HCEC 1CT (cell line): ENCODE results near the gene SLC52A3.
A peak's percentile ranks its signal among the peaks of the same experiment; 100 is the strongest.
"Not testable (repeated sequence)": the region's sequence is repeated elsewhere in the genome, so short reads cannot be mapped to it uniquely, and the experiment has no call there.

Experiments
- DNase-seq: peaks from one replicate; pipeline ENCODE4 v3.0.0-alpha.2; 2017

Gene SLC52A3

DNA sequence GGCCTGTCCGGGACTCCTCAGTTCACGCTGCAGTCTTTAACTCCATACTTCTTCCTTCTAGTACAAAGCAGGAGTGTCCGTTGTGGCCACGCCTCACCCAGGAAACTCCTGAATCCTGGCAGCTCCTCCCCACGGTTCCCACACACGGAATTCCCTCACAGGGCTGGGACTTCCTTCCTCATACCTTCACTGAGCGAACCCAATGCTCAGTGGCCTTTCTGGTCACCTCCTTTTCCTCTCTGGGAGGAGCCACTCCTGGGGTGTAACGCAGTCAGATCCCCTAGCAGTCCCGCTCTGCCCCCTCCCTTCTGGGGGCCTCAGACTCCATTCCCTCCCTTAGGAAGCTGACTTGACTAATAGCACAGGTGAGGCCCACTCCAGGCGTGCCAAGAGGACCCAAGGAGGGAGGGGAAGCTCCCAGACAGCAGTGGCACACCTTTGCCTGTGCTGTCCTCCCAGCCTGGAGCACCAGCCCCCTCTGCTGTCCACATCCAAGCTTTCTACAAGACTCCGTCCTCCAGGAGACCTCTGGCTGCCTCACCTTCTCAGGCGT, at the start of gene SLC52A3:
Gene SLC52A3, minus strand, starts transcription at position 75 of the 553 bp plus-strand sequence. CDS start 2,726 bp downstream, outside the sequence.
- no peak for DNase-seq

DNA sequence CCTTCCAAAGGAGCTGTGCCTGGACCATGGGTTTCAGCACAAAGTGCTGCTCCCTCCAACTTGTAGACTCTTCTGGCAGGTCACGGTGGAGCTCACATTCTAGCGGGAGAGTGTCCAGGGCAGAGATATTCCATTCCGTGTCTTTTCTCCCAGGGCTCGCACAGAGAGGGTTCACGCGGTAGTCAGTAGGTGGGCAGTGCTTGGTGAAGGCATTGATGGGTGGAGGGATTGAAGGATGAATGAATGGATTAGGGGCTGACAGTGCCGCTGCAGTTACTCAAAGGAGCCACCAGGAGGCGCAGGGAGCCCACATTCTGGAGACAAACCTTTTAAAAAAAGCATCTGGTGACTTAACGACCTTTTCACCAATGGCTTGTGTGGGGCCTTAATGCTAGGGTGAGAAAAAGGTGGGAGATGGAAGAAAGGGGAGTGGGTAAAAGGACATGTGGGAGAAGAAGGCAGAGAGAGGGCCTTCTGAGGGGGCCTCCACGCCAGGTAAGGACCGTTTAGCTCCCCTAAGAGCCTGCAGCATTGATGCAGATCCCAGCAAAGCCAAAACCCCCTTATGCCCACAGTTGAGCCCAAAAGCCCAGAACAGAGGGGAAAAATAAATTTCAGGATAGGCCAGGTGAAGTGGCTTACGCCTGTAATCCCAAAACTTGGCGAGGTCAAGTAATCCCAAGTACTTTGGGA, 47.8 kb upstream of the SLC52A3 start:
- peak; percentile 32 for DNase-seq

DNA sequence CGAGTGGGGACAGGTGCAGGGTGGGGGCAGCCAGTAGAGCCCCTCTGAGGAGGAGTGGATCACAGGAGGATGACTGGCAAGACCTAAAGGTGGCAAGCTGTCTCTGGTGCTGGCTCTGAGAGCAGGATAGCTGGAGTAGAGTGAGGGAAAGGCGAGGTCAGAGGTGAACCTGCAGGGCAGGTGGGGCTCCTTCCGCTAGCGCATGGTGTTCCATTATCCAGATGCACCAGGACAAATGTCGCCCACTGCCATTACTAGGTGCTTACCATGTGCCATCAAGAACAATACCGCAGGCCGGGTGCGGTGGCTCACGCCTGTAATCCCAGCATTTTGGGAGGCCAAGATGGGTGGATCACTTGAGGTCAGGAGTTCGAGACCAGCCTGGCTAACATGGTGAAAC, 46.9 kb upstream of the SLC52A3 start:
- DNase-seq: no peak

DNA sequence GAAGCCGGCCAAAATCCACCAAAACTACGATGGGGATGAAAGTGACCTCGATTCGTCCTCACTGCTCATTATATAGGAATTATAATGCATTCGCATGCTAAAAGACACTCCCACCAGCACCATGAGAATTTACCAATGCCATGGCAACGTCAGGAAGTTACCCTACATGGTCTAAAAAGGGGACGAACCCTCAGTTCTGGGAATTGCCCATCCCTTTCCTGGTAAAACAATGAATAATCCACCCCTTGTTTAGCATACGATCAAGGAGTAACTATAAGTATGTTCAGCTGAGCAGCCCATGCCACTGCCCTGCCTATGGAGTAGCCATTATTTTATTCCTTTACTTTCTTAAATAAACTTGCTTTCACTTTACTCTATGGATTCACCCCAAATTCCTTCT, 45.1 kb upstream of the SLC52A3 start:
- no peak for DNase-seq

DNA sequence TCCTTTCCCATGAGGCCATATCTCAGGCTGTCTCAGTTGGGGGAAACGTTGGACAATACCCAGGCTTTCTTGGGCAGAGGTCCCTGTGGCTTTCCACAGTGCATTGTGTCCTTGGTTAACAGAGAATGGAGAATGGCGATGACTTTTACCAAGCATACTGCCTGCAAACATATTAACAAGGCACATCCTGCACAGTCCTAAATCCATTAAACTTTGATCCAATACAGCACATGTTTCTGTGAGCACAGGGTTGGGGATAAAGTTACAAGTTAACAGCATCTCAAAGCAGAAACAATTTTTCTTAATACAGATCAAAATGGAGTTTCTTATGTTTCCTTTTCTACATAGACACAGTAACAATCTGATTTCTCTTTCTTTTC, 44.1 kb upstream of the SLC52A3 start:
- not testable (repeated sequence) for DNase-seq

DNA sequence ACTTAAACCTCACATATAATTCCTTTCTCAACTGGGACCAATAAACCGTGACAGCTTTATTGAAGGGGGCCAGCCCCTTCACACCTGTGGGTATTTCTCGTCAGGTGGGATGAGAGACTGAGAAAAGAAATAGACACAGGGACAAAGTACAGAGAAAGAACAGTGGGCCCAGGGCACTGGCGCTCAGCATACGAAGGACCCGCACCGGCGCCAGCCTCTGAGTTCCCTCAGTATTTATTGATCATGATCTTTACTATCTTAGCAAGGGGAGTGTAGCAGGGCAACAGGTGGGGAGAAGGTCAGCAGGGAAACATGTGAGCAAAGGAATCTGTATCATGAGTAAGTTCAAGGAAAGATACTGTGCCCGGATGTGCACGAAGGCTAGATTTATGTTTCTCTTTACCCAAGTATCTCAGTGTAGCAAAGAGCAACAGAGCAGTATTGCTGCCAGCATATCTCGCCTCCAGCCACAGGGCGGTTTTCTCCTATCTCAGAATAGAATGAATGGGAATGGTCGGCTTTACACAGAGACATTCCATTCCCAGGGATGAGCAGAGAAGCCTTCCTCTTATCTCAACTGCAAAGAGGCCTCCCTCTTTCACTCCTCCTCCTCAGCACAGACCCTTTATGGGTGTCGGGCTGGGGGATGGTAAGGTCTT, 43.6 kb upstream of the SLC52A3 start:
- not testable (repeated sequence) for DNase-seq

DNA sequence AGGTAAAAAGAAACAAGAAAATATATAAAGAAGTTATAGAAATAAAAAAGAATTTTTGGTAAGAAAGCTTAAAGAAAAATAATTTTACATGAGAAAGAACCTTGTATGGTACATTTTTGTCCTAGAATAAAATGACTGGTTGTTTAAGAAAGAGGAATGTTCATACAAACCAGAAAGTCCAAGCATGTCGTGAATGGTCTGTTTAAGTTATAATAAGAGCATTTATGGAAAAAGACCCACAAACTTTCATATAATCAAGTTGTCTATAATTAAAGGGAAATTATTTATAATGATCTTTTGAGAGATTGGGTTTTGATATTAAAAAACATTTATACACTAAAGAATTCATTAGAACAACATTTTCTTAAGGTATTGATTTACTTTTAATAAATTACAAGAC, 37.4 kb upstream of the SLC52A3 start:
- DNase-seq: no peak

DNA sequence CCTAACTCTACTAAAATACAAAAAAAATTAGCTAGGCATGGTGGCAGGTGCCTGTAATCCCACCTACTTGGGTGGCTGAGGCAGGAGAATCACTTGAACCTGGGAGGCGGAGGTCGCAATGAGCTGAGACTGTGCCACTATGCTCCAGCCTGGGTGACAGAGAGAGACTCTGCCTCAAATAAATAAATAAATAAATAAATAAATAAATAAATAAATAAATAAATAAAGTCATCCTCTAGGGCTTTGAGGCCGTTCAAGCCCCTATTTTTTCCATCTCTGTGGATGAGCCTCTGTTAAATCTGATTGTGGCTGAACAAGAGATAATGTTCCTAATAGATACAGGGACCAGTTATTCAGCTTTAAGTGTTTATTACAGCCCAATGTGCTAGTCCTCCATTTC, 33.4 kb upstream of the SLC52A3 start:
- DNase-seq: no peak

DNA sequence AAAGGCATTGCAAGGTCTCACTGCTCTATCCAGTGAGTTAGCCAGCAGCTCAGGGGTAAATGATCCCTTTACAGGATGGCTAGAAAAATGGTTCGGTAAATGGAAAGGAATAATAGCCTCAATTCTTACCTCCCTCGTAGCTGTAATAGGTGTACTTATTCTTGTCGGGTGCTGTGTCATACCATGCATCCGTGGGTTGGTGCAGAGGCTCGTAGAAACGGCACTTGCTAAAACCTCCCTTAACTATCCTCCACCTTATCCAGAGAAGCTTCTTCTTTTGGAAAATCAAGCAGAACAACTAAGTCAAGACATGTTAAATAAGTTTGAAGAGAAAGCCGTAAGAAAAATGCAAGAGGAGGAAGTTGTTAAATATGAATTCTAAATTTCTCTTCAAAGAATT, 31.7 kb upstream of the SLC52A3 start:
- not testable (repeated sequence) for DNase-seq

DNA sequence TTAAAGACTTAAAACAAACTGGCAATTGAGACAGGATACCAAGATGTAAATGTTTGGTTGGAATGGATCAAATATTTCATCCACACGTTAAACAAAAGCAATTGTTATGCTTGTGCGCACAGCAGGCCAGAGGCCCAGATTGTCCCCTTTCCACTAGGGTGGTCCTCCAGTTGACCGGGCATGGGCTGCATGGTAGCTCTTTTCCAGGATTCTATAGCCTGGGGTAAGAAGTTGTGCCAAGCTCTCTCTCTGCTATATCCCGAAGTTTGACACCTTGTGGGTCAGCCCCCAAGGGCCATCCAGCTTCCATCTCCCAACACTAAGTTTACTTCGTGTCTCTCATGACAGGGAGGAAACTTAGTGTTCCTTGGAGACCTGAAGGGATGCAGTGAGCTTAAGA, 30.4 kb upstream of the SLC52A3 start:
- DNase-seq: not testable (repeated sequence)

DNA sequence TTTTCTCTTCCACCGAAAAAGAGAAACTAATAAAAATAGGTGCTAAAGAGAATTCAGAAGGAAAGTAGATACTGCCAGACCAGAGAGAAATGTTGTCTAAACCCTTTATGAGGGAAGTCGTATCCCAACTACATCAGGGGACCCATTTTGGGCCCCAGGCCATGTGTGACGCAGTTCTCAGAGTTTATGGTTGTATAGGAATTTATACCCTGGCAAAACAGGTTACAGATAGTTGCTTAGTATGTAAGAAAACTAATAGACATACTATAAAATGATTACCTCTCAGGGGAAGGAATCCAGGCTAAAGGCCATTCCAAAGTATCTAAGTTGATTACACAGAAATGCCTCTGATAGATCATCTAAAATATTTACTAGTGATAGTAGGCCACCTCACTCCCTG, 28.6 kb upstream of the SLC52A3 start:
- DNase-seq: no peak

DNA sequence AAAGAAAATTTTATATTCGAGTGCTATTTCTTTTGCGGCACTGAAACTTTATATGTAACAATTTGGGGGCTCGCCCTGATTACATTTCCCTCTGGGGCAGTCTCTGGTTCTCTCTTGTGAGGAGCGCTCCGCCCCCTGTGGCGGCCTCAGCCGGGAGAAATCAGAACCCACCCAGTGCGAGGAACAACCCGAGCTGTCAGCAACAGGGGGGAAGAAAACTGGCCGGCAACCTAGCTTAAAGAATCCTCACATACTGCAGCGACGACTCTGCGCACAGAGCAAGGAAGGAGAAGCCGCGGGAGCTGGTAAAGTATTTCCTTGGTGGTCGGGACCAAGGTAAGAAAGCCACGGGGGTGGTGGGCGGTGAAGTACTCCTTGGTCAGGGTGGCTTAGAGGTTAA, 23.9 kb upstream of the SLC52A3 start:
- no peak for DNase-seq

DNA sequence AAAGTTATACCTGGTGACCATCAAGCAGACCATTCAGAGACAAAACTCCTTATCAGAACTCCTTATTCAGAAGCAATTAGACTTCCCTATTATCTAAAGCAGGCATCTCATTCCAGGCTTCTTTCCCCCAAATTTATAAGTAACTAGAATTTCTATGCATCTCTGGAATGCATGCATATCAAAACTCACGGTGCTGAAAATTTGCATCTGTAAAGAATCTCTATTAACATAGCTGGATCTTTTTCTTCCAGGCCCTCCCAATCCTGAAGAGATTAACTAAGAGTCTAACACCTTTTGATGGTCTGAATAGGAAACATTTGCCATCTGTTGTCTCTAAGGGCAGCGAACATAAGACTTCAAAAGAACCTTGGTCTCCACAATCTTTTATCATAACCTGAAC, 22.8 kb upstream of the SLC52A3 start:
- no peak for DNase-seq

DNA sequence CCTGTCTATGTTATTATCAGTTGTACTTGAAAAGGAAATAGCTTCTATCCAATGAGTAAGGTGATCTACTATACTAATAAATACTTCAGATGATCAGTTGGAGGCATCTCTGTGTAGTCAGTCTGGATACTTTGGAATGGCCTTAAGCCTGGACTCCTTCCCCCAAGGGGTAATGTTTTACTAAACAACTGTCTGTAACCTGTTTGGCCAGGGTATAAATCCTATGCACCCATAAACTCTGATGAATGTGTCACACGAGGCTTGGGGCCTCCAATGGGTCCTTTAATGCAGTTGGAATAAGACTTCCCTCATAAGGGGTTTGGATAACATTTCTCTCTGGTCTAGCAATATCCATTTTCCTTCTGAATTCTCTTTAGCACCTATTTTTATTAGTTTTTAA, 19.5 kb upstream of the SLC52A3 start:
- DNase-seq: no peak

DNA sequence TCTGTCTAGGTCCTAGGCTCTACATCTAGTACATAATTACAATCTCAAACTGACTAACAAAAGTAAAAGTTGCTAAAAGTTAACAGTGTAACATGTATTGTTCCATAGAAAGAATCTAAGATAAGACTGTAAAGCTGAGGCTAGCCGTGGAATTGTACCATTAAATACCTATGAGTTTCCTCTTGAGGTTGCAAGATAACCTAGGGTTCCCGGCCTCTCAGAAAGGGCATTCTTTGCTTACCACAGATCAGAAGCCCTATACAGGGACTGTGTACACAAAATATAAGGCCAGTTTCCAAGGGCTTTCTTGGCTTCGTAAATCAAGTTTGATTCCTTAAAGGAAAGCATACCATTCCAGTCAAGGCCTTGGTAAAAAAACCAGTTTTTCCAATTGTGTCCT, 11.5 kb upstream of the SLC52A3 start:
- no peak for DNase-seq

DNA sequence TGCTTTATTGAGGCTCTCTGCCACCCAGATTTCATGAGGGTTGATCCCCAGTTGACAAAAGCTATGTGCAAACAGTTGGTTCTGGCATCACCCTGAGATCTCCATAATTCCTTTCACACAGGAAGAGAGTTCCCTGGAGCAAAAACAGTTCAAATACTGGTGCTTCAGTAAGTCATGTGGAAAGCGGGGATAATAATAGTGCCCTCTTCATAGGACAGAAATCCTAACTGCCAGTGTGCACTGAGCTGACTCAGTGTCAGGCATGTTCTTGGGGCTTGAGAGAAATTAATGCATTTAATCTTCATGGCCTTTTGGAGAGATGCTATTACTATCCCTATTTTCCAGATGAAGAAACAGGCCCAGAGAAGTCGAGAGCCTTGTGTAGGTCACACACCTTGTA, 7.9 kb upstream of the SLC52A3 start:
- no peak for DNase-seq

DNA sequence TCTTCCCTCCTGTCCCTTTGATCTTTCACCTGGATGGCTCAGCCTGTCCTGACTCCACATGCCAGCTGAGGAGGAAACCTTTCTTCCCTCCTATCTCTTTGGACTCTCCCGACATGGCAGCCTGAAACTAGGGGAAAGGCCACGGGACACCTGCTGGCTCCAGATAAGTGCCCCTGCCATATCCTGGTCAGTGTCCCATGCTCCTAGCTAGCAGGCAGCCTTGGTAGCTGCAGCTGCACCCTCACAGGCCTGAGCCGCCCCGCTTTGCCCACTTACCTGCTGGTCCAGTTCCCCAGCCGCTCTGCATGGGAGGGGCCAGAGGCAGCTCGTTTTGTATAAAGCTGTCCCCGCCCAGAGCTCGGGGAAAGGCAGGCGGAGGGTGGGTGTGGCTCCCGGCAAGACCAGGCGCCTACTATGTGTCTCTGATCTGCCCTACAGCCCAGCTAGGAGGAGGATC, 7.4 kb upstream of the SLC52A3 start:
- no peak for DNase-seq

DNA sequence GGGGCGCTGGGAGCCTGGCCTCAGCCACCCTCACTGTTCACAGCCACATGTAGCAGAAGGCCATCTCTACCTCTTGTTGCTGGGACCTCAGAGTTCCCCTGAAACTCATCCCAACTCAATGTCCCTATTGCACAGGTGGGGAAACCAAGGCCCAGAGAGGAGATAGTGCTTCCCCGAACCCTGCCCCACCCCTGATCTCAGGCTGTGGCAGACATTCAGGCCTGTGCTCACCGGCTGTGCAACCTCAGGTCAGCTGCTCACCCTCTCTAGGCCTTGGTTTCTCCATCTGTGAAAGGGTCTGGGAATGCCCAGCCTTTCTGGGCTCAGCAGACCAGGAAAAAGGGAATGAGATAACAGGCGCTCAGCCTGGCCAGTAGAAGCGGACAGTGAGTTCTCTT, 6.4 kb upstream of the SLC52A3 start:
- no peak for DNase-seq

DNA sequence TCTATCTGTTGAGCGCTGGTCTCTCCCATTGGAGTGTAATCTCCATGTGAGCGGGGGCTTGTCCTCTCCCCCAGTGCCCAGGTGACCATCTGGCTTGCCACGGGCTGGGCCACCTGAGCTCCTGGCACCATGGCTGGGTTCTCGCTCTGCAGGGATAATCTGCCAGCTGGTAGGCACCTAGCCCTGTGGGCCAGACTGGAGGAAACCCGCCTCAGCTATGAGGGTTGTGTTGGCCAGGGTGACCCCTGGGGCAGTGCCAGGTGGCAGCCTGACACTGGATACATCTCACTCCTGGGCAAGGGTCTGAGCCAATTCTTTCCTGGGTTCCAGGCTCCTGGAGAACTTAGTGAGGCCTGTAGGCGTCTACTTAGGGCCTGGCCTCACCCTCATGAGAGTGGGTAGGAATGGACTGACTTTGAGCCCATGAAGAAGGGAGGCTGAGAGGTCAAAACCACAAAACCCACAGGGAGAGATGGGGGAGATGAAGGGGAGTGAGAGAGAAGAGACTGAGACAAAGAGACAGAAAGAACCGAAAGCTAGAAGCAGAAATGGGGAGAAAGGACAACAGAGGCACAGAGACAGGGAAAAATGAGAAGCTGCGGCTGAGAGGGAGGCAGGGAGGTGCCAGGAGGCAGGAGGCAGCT, 5.8 kb upstream of the SLC52A3 start:
- DNase-seq: no peak

DNA sequence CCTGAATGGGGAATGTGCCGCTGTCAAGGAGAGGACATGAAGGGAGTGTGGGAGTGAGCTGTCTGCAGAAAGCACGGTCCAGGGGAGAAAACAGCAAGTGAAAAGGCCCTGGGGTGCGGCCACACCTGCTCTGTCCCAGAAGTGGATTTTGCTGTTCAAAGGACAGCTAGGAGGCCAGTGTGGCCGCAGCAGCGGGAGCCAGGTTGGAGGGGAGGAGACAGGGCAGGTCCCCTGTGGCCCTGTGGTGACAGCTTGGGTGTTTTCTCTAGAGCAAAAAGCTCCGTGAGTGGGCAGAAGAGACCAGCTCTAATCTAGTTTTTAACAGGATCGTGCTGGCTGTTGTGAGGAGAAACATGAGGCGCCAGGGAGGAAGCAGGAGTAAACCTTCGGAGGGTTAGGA, 4.5 kb upstream of the SLC52A3 start:
- DNase-seq: no peak

DNA sequence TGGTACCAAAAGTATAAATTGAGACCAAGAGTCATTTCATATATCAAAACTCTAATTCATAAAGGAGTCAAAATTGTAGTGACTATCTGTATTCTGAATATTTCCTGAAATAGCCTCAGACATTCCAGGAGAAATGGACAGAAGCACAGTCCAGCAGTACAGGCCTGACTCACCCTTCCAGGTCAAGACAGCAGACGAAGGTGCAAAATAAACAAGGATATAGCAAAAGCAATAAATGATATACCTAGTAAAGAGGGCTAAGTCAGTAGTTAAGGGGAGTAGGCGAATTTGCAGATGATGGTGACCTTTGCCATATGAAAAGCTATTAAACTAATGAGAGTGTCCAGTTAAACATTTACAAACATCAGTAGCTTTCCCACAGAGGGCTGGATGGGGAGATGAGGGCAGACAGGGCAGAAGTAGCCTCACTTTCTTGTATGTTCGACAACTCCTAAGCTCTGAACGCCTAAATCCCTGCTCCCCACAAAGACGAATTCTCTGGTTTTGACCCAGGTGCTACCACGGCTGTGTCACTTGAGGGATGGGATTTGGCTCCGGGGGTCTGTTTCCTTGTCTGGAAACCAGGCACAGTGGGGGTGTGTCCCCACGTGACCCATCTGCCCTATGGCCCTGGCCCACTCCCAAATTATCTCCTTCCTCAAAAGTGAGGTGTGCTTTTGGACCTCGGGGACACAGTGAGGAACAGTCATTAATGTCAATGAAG, 3.6 kb upstream of the SLC52A3 start:
- DNase-seq: no peak

DNA sequence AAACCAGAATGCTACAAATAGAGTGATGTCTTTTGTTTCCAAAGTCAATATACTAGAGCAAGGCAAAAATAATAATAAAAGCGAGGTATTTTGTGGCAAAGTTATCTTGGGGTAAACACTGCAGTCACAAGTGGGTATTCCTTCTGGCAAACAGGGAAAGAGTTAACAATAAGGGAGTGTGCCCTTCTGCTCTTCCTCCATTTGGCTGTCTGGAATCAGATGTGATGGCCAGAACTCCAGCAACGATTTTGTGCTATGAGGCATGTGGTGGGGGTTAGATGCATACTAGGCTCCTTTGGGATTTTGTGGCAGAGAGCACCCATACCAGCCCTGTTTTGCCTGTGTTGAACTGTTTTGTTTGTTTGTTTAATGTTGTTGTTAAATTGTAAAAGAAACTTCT, 2.4 kb upstream of the SLC52A3 start:
- no peak for DNase-seq

DNA sequence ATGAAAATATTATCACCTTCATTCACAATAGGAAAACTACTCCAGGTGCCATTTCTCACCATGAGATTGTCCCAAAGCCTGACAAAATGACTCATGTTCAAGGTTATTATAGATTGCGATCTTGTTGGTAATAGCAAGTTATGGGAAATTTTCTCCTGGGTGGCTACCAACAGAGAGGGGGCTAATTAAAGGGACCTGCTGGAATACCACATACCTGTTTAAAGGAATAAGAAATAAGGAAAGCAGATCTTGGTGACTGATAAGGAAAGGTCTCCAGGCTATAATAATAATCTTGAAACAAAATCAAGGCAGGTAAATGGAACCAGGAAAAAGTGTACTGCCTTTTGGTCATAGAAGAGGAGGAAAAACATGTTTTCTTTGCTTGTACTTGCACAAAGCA, 1.4 kb downstream of the SLC52A3 start:
- no peak for DNase-seq
